WI38 (cell line): ENCODE measurements around the gene TCEA2.
"Not testable (repeated sequence)": the region's sequence is repeated elsewhere in the genome, so short reads cannot be mapped to it uniquely, and the experiment has no call there.

Source experiments
- H3K4me3 ChIP-seq: 2 replicates; pipeline ENCODE4 v1.5.1; 2011; ENCODE audit warnings: low read depth, mild to moderate bottlenecking, control low read depth, low read length
- TF ChIP-seq, protein P1 (sequence below): IDR thresholded peaks from 2 replicates; pipeline ENCODE4 v1.5.1; 2012; ENCODE audit warnings: low read depth, mild to moderate bottlenecking, control low read depth, low read length

Gene TCEA2

DNA sequence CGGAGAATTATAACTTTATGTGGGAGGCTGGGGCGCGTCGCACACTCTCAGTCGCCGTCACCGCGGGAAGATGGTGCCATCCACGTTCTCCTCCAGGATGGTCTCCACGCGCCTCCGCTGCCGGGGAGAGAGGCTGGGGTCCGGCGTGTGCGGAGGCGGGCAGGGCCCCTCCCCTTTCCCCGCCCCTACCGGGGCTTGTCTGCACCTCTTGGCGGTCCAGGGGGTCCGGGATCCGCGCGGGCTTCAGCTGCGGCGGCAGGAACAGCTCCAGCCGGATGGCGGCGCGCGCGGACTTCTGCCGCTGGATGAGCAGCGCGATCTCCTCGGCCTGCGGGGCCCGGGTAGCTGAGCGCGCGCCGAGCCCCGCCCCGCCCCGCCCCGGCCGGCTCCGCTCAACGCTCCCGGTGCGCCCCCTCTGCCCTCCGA is 20.4 kb downstream of the TCEA2 start:
- TF ChIP-seq, protein P1, sequence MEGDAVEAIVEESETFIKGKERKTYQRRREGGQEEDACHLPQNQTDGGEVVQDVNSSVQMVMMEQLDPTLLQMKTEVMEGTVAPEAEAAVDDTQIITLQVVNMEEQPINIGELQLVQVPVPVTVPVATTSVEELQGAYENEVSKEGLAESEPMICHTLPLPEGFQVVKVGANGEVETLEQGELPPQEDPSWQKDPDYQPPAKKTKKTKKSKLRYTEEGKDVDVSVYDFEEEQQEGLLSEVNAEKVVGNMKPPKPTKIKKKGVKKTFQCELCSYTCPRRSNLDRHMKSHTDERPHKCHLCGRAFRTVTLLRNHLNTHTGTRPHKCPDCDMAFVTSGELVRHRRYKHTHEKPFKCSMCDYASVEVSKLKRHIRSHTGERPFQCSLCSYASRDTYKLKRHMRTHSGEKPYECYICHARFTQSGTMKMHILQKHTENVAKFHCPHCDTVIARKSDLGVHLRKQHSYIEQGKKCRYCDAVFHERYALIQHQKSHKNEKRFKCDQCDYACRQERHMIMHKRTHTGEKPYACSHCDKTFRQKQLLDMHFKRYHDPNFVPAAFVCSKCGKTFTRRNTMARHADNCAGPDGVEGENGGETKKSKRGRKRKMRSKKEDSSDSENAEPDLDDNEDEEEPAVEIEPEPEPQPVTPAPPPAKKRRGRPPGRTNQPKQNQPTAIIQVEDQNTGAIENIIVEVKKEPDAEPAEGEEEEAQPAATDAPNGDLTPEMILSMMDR: peak; percentile 56
- H3K4me3 ChIP-seq: peak overlapping the region; percentile 49

DNA sequence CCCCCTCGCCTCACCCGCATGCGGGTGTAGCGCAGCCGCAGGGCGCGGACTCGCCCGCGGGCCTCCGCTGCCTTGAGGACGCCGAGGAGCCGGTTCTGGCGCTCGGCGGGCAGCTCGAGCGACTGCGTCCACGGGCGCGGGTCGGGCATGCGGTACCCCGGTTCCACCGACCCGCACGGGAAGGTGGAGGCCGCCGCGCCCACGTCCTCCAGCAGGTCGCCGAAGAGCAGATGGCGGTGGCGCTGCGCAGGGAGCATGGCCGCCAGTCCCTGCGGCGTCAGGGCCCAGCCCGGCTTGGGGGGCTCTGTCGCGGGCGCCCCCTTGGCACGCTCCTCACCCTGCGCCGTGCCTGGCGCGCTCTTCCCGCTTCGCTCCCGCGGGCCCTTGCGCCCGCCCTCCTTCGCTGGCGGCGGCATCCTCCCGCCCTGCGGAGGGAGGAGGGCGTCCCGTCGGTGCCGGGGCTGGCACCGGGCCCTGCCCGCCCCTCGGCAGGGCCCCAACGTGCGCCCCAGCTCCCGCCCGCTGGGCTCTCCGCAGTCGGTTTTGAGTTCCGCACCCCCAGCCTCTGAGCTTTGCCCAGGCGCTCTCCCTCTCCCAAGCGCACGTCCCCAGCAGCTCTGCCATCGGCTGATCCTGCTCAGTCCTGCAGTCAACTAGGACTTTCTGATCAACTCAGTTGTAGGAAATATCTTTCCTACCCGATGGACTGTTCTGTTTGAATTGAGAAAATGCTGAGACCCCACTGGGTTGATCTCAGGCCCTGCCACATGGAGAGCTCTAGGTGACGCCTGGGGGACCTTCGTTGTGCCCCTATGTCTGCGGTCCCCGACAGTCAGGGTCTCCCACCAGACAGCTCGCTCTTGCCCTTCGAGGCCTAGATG is 21.0 kb downstream of the TCEA2 start, which contains the start of gene LKAAEAR1:
Gene LKAAEAR1 (minus strand): TSS at position 595 of the 881 bp plus-strand sequence. CDS start 179 bp downstream, at position 416.
- TF ChIP-seq, protein P1: no peak
- H3K4me3 ChIP-seq: peak within 1 kb of the TSS; percentile 49

DNA sequence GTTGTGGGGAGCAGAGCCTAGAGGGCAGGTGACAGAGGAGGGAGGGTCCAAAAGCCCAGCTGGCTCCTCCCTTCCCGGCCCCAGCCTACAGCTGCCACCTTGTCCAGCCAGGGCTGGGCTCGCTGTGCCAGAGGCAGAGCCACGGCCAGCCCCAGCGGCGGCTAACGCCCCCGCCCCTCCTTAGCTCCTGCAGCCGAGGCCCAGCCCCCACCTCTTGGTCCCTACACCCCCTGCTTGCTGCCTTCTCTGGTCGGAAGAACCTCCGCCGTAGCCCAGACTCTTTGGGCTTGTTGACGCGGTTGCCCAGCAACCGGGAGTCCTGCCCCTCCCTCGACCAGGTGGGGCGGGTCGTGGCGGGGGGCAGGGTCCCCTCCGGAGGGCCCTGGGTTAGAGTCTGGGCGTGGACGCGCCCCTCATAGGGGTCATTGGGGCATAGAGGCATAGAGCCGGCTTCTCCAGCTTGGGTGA is 21.7 kb downstream of the TCEA2 start:
- no peak overlapping the region for H3K4me3 ChIP-seq
- TF ChIP-seq, protein P1: no peak

DNA sequence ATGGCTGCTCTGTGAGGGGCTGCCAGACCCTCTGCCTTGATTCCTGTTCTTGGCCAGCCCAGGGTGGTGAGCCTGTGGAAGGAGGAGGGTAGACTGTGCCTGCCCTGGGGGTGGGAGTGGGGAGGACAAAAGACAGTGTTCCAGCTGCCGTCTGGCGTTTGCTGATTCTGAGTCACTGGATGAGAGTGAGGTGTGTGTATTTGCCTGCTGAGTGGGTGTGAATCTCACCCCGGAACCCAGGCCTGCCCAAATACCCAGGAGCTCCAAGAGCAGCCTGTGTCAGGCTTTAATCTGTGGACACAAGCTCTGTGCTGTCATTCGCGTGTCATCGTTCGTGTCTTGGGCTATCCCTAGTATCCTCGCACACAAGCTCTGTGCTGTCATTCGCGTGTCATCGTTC is 23.8 kb downstream of the TCEA2 start:
- TF ChIP-seq, protein P1: no peak
- no peak overlapping the region for H3K4me3 ChIP-seq

DNA sequence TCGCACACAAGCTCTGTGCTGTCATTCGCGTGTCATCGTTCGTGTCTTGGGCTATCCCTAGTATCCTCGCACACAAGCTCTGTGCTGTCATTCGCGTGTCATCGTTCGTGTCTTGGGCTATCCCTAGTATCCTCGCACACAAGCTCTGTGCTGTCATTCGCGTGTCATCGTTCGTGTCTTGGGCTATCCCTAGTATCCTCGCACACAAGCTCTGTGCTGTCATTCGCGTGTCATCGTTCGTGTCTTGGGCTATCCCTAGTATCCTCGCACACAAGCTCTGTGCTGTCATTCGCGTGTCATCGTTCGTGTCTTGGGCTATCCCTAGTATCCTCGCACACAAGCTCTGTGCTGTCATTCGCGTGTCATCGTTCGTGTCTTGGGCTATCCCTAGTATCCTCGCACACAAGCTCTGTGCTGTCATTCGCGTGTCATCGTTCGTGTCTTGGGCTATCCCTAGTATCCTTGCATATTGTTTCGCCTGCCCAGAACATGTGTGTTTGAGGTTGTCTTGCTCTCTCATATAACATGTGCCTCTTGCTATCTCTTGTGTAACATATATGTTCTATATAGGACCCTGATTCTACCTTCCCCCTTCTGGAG is 24.3 kb downstream of the TCEA2 start:
- H3K4me3 ChIP-seq: not testable (repeated sequence)

DNA sequence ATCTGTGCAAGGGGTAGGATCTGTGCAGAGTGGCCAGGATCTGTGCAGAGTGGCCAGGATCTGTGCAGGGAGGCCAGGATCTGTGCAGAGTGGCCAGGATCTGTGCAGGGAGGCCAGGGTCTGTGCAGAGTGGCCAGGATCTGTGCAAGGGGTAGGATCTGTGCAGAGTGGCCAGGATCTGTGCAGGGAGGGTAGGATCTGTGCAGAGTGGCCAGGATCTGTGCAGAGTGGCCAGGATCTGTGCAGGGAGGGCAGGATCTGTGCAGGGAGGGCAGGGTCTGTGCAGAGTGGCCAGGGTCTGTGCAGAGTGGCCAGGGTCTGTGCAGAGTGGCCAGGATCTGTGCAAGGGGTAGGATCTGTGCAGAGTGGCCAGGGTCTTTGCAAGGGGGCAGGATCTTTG is 25.6 kb downstream of the TCEA2 start:
- H3K4me3 ChIP-seq: not testable (repeated sequence)

DNA sequence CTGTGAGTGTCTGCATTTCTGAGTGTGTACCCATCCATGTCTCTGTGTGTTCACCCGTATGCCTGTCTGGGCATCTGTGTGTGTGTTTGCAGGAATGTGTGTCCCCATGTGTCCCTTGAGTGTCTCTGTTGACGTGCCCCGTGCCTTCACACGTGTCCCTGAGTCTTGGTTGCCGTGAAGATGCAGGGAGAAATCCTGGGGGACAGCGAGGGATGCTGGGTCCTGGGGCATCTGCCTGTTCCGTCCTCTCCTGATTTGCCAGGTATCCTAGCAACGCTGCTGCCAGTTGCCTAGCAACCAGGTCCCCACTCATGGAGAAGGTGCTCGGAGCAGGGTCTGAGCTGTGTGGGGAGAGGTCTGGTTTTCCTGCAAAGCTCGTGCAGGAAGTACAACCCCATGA is 27.2 kb downstream of the TCEA2 start:
- TF ChIP-seq, protein P1: no peak

DNA sequence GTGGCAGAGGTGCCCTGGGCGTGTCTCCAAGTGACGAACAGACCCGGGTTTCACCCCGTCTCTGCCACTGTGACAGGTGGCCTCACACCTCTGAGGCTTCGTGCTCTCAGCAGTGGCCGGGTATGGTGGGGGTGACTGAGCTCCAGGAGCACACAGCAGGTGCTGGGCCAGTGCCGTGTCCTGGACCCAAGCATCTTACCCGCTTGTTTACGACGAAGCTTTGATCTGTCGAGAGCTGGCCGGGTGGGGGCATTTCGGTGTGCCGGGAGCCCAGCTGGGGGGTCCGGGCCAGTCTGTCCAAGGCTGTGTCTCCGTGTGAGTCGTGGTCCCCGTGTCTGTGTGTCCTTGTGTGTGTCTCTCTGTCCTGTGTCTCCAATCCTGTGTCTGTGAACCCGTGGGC is 28.3 kb downstream of the TCEA2 start:
- H3K4me3 ChIP-seq: no peak overlapping the region
- TF ChIP-seq, protein P1: no peak

More for the DNA sequence above, 27.2 kb downstream of the TCEA2 start:
- no peak overlapping the region for H3K4me3 ChIP-seq
